GM20000 (cell line): ENCODE results near the gene FAS.

Source experiments
- DNase-seq: peaks from one replicate; pipeline ENCODE4 v3.0.0; 2012; ENCODE audit warnings: low spot score
- TF ChIP-seq, protein P1 (sequence below): IDR thresholded peaks from 2 replicates; pipeline ENCODE4 v1.5.1; 2012; ENCODE audit warnings: mild to moderate bottlenecking, control low read depth; ENCODE audit errors: extremely low read depth, missing control alignments

FAS gene

DNA sequence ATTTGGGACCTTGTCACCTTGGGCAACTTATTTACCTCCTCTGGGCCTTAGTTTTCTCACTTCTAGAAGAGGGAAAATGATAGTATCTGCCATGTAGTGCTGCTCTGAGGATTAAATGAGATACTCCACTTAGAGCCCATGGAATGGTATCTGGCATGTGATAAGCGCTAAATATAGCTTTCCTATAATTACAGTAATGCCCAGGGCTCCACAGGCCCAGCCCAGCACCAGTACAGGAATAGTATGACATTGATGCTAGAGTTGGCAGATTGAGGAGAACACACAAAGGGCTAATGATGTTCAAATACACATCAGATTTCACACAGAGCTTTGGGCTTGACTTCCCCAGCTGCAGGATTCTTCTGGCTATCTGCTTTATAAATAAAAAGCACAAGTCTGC lies 34.9 kb downstream of the FAS start:
- TF ChIP-seq, protein P1, sequence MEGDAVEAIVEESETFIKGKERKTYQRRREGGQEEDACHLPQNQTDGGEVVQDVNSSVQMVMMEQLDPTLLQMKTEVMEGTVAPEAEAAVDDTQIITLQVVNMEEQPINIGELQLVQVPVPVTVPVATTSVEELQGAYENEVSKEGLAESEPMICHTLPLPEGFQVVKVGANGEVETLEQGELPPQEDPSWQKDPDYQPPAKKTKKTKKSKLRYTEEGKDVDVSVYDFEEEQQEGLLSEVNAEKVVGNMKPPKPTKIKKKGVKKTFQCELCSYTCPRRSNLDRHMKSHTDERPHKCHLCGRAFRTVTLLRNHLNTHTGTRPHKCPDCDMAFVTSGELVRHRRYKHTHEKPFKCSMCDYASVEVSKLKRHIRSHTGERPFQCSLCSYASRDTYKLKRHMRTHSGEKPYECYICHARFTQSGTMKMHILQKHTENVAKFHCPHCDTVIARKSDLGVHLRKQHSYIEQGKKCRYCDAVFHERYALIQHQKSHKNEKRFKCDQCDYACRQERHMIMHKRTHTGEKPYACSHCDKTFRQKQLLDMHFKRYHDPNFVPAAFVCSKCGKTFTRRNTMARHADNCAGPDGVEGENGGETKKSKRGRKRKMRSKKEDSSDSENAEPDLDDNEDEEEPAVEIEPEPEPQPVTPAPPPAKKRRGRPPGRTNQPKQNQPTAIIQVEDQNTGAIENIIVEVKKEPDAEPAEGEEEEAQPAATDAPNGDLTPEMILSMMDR: no peak
- no peak for DNase-seq

DNA sequence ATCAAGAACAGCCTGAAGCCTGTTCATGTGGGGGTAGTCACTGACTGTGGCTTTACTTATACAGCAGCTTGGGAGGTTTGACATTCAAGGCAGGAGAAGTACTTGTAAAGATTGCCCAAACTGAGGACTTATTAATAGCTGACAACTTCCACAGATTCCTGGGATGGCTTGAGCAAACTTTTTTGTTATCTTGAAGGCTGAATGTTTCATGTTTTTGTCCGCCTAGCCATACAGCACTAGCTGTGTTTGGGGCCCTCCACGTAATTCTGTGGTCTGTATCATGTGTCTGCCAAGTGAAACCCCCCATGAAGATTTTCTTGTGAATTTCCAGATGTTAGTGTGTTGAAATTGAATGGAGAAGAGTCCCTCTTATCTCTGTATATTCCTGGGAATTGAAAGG lies 38.6 kb downstream of the FAS start:
- DNase-seq: no peak
- TF ChIP-seq, protein P1: no peak

DNA sequence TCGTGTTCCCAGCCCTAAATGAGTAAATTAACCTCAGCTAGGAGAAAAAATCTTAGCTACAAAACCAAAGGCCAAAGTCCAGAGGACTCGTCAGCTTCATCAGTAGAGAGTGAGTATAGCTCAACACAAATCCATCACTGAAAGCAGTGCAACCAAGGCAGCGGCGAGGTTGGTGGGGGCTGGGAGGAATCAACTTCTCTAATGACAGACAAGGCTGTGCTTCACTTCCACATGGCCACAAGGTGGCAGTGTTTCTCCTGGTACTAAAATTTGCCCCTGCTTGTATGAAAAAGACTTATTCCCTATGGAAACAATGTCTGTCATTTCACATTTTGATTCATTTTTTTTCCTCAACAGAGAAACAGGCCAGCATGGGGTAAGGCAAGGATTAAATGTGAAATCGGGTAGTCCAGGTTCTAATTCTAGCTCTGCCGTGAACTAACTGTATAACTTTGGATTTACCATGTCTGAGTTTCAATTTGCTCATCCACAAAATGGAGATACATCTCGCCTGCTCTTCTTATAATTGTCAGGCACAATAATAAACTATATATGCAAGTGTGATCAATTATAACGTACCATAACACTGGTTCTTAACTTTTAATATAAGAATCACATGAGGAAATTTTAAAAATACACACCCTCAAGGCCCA lies 39.3 kb downstream of the FAS start:
- DNase-seq: peak; percentile 60
- TF ChIP-seq, protein P1: peak; percentile 49

DNA sequence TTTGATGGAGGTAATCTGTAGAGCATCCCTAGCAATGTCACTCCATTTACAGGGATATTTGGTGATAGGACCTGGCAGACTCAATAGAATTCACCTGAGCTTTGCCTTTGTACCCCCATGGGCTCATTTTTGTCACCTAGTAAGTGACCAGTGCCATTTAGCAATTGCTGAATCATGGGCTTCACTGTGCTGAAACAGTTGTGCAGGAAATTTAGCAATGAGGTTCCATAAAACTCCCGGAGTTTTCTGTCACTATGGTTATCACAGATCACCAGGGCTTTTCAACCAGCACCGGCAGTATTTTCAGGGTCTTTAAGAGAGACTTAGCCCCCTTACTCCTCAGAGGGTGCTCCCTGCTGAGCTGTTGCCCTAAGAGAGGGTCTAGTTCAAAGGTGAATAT lies 40.2 kb downstream of the FAS start:
- DNase-seq: no peak
- TF ChIP-seq, protein P1: no peak

DNA sequence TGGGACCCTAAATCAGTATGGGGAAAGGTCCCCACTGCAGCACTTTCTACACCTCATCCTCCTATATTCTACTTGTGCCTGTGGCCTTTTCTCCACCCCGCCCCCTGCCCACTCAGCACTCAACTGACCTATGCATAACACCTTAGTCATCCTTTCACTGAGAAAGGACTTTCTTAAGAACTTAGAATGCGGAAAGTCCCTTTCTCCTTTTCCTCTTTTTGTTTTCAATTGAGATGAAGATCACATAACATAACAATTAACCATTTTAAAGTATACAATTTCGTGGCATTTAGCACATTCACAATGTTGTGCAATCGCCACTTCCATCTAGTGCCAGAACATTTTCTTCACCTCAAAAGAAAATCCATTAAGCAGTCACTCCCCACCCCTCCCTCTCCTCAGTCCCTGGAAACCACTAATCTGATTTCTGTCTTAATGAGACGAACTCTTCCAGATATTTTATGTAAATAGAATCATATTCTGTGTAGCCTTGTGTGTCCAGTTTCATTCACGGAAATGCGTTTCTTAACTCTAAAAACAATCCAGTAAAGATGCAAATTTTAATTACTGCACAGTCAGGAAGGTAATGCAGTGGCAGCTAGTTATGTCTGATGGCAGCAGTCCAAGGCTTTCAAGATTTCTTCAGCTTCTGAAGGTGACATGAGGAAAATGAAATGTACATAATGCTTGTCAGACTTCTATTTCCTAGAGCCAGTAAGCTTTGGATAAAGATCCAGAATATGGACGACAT lies 41.7 kb downstream of the FAS start:
- TF ChIP-seq, protein P1: no peak
- peak; percentile 58 for DNase-seq

DNA sequence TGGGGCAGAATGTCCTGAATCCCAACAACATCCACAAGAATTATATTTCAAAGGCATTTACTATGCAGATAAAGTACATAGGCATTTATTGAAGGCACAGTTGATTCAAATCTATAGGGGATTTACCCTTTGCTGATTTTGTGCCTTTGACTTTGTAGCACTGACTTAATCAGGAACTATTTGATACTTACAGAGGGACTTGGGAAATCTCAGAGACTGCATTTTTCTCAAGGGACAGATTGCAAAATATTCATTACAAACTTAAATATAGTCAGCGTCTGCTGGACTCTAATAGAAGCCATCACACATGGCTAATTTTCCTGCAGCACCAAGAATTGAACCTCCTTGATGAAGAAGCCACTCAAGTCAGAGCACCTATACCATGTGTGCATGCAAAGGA lies 44.9 kb downstream of the FAS start:
- TF ChIP-seq, protein P1: no peak
- DNase-seq: no peak

DNA sequence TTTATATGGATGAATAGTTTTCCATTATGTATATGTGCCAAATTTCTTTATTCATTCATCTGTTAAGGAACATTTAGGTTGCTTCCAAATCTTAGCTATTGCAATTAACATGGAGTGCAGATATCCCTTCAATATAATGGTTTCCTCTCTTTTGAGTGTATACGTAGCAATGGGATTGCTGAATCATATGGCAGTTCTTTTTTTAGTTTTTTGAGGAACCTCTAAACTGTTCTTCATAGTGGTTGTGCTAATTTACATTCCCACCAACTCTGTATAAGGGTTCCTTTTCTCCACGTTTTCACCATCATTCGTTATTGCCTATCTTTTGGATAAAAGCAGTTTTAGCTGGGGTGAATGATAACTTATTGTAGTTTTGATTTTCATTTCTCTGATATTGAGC lies 46.5 kb downstream of the FAS start:
- TF ChIP-seq, protein P1: no peak
- no peak for DNase-seq
